ENCODE results near the gene PPEF1.

The PPEF1 gene

DNA sequence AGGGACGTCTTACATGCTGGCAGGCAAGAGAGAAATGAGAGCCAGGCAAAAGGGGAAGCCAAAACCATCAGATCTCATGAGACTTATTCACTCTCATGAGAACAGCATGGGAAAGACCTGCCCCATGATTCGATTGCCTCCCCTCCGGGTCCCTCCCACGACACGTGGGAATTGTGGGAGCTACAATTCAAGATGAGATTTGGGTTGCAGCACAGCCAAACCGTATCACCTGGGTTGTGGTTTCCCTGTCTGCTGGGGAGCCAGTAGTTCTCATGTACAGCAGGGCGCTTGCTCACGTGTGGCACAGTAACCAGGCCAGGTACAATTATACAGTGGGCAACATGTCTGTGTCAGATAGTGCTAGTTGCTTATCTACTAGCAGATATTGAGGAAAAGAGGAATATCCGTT lies 24.5 kb upstream of the PPEF1 start:
- DNase-seq (ENCODE audit: low read depth, low spot score) = no peak
- no peak overlapping the region for H3K4me3 ChIP-seq (ENCODE audit: low read depth, low read length)
- in situ Hi-C loops (cut with HindIII; ENCODE audit: low sequenced_read_pairs) = no loop called here
- TF ChIP-seq, protein P1, sequence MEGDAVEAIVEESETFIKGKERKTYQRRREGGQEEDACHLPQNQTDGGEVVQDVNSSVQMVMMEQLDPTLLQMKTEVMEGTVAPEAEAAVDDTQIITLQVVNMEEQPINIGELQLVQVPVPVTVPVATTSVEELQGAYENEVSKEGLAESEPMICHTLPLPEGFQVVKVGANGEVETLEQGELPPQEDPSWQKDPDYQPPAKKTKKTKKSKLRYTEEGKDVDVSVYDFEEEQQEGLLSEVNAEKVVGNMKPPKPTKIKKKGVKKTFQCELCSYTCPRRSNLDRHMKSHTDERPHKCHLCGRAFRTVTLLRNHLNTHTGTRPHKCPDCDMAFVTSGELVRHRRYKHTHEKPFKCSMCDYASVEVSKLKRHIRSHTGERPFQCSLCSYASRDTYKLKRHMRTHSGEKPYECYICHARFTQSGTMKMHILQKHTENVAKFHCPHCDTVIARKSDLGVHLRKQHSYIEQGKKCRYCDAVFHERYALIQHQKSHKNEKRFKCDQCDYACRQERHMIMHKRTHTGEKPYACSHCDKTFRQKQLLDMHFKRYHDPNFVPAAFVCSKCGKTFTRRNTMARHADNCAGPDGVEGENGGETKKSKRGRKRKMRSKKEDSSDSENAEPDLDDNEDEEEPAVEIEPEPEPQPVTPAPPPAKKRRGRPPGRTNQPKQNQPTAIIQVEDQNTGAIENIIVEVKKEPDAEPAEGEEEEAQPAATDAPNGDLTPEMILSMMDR (IDR thresholded peaks at IDR 0.05; ENCODE audit: low read depth, low read length) = no peak

DNA sequence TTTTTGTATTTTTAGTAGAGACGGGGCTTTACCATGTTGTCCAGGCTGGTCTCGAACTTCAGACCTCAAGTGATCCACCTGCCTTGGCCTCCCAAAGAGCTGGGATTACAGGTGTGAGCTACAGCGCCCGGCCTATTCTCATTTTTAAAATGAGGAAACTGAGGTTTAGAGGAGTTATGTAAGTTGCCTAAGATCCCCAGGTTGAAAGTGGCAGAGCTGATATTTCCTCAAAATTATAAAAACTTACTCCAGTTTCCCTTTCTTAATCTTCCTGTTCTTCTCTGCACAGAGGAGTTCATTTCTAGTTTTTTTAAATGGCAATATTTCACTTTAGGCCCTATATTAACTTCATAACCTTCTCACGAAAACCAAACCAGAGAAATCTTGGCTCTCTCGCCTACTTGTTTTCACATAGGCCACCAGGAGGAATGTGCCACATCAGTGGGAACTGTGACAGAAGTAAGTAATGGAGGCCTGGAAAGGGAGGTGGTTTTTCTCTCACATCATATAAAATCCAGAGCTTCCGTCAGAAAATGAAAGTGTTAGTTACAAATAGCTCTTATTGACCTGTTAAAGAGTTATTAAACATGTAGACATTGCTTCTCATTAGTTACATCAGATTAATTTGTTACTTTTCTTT lies 19.5 kb upstream of the PPEF1 start:
- TF ChIP-seq, protein P1 (IDR thresholded peaks at IDR 0.05; ENCODE audit: low read depth, low read length) = no peak
- in situ Hi-C loops (cut with HindIII; ENCODE audit: low sequenced_read_pairs) = no loop called here
- DNase-seq (ENCODE audit: low read depth, low spot score) = no peak
- H3K4me3 ChIP-seq (ENCODE audit: low read depth, low read length) = no peak overlapping the region

DNA sequence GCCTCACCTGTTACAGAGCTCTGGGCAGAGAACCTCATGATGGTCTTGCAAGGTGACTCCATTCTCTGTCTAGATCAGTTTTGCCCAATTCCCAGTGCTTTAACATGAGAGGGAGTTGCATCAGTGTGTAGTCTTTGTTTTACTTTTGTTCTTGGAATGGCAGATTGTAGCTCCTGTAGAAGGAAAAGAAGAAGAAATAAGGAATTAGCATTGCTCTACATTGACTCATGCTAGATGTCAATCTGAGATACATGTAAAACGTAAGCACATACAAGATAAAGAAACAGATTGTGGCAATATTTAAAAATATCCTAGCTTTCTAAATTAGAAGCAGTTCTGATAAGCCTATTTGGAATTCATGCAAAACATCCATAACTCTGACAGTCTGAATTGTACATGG lies 16.0 kb upstream of the PPEF1 start:
- H3K4me3 ChIP-seq (ENCODE audit: low read depth, low read length) = no peak overlapping the region
- TF ChIP-seq, protein P1 (IDR thresholded peaks at IDR 0.05; ENCODE audit: low read depth, low read length) = no peak
- in situ Hi-C loops (cut with HindIII; ENCODE audit: low sequenced_read_pairs) = no loop called here
- no peak for DNase-seq (ENCODE audit: low read depth, low spot score)

DNA sequence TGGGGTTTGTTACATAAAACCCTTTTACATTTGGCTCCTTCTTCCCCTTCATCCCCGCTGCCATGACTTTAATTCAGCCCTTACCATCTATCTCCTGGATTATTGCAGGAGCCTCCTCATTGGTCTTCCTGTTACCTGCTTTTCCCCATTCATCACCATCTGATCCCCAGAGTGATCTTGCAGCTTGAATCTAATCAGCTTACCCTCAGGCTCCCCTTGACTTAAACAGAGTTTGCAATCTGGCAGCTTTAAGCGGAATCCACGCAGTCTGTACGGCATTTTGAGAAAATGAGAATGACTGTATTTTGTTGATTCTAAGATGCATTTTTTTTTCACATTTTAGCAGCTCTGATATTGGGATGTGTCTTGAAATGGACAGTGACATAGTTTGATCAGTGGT lies 14.9 kb upstream of the PPEF1 start:
- in situ Hi-C loops (cut with HindIII; ENCODE audit: low sequenced_read_pairs) = no loop called here
- no peak overlapping the region for H3K4me3 ChIP-seq (ENCODE audit: low read depth, low read length)
- TF ChIP-seq, protein P1 (IDR thresholded peaks at IDR 0.05; ENCODE audit: low read depth, low read length) = no peak
- DNase-seq (ENCODE audit: low read depth, low spot score) = no peak

DNA sequence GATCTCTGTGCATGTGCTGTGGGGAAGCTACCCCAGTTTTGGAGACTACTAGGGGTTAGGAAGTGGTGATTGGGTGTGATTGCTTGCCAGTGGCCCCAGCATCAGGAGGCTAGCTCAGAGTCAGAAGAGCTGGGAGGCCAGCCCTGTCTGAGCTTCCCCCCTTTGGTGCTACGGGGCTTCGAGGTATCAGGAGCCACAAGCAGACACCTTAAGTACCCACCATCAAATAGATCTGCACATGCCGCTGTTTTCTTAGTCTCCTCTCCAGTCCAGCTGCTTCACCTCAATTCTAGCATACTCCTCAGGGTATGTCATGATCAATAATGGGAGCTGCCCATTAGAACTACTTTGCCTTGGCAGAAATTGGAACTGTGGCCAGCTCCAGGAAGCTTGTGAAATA lies 10.8 kb upstream of the PPEF1 start:
- H3K4me3 ChIP-seq (ENCODE audit: low read depth, low read length) = no peak overlapping the region
- DNase-seq (ENCODE audit: low read depth, low spot score) = no peak
- TF ChIP-seq, protein P1 (IDR thresholded peaks at IDR 0.05; ENCODE audit: low read depth, low read length) = no peak
- in situ Hi-C loops (cut with HindIII; ENCODE audit: low sequenced_read_pairs) = no loop called here

DNA sequence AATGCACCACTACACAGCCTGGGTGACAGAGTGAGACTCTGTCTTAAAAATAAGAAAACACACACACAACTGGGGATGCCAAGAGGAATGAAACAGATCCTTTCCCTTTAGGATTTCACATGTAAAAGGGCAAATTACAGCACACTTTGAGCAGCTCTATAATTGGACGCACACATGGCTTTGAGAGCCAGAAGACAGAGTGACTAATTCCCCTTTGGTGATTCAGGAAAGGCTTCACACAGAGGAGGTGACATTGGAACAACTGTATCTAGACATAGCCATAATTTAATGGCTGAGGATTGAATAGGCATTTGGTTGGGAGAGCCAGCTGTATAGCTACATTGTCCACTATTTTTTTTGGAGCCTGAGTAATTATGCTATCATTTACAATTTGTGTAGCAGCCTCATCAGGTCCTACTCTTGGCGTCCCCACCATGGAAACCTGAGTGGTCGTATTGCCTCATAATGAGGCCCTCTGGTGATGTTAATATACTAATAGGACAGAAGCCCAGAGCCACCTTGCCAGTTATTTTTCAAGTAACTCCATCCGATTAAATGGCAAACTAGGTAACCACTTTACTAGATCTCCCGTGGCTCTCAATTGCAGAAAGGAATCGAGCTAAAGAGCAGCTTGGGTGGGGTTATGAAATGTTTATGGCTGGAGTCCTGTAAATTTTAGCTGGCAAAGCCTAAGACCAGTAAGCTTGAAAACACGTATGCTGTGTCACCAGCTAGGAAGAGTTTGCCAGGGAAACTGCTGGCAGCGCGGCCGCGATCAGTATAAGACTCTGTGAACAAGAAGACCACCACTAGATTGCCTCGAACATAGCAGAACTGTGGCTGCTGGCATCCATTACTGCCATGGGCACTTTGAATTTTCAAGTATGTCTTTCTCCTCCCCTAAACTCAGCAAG lies 8.5 kb upstream of the PPEF1 start:
- TF ChIP-seq, protein P1 (IDR thresholded peaks at IDR 0.05; ENCODE audit: low read depth, low read length) = no peak
- no peak for DNase-seq (ENCODE audit: low read depth, low spot score)
- no peak overlapping the region for H3K4me3 ChIP-seq (ENCODE audit: low read depth, low read length)
- in situ Hi-C loops (cut with HindIII; ENCODE audit: low sequenced_read_pairs) = no loop called here
